HG02763 (cell line): ENCODE measurements around the gene NYAP2.

Experiments used
- ATAC-seq: cut with Tn5 transposase; IDR thresholded peaks from one replicate; pipeline ENCODE4 v1.9.1; 2021; ENCODE audit warnings: mild to moderate bottlenecking, moderate library complexity; ENCODE audit not compliant: unreplicated experiment

NYAP2 gene

GRCh38 chr2:225425284-225425683, 25.8 kb downstream of the NYAP2 start:
- ATAC-seq = no peak

- no peak for ATAC-seq
These were observed 28.9 kb downstream of the NYAP2 start for GRCh38 chr2:225428360-225428759.

GRCh38 chr2:225429717-225430116, 30.2 kb downstream of the NYAP2 start:
- ATAC-seq = no peak

- no peak for ATAC-seq
These were observed 31.8 kb downstream of the NYAP2 start for GRCh38 chr2:225431105-225431863.

GRCh38 chr2:225434014-225434413, 34.5 kb downstream of the NYAP2 start:
- no peak for ATAC-seq

- no peak for ATAC-seq
These were observed 37.8 kb downstream of the NYAP2 start for GRCh38 chr2:225437319-225437718.

- no peak for ATAC-seq
These were observed 38.7 kb downstream of the NYAP2 start for GRCh38 chr2:225438248-225438647.

GRCh38 chr2:225452677-225453076, 53.2 kb downstream of the NYAP2 start:
- ATAC-seq = no peak

- ATAC-seq = no peak
These were observed 54.9 kb downstream of the NYAP2 start for GRCh38 chr2:225454412-225454811.

- no peak for ATAC-seq
These were observed 57.2 kb downstream of the NYAP2 start for GRCh38 chr2:225456619-225457260.

GRCh38 chr2:225457482-225457881, 58.0 kb downstream of the NYAP2 start:
- no peak for ATAC-seq

- ATAC-seq = no peak
These were observed 59.1 kb downstream of the NYAP2 start for GRCh38 chr2:225458431-225459117.

- no peak for ATAC-seq
These were observed 62.9 kb downstream of the NYAP2 start for GRCh38 chr2:225462417-225462816.

- ATAC-seq = no peak
These were observed 63.4 kb downstream of the NYAP2 start for GRCh38 chr2:225462945-225463344.

- no peak for ATAC-seq
These were observed 63.9 kb downstream of the NYAP2 start for GRCh38 chr2:225463449-225463848.

GRCh38 chr2:225464346-225465025, 65.0 kb downstream of the NYAP2 start:
- ATAC-seq = peak; percentile 91

GRCh38 chr2:225465827-225466226, 66.3 kb downstream of the NYAP2 start:
- no peak for ATAC-seq

- no peak for ATAC-seq
These were observed 67.5 kb downstream of the NYAP2 start for GRCh38 chr2:225466891-225467604.

GRCh38 chr2:225468131-225468530, 68.6 kb downstream of the NYAP2 start:
- ATAC-seq = no peak

- no peak for ATAC-seq
These were observed 71.5 kb downstream of the NYAP2 start for GRCh38 chr2:225471039-225471438.

- no peak for ATAC-seq
These were observed 72.0 kb downstream of the NYAP2 start for GRCh38 chr2:225471482-225471881.
